GM21723 (cell line): ENCODE measurements around the gene KCNG2.

Source experiments
- ATAC-seq: cut with Tn5 transposase; IDR thresholded peaks from one replicate; pipeline ENCODE4 v1.9.1; 2021; ENCODE audit warnings: mild to moderate bottlenecking, moderate library complexity; ENCODE audit not compliant: unreplicated experiment

Gene KCNG2

GRCh38 chr18:79798346-79798998, 734 bp downstream of the KCNG2 start:
- ATAC-seq, result no peak

GRCh38 chr18:79798999-79799370, 1.2 kb downstream of the KCNG2 start:
- ATAC-seq, result no peak

- ATAC-seq, result no peak
These were observed 2.1 kb downstream of the KCNG2 start for GRCh38 chr18:79799619-79800370.

GRCh38 chr18:79800371-79801180, 2.8 kb downstream of the KCNG2 start:
- no peak for ATAC-seq

GRCh38 chr18:79801217-79801616, 3.5 kb downstream of the KCNG2 start:
- ATAC-seq, result no peak

- ATAC-seq, result no peak
These were observed 3.9 kb downstream of the KCNG2 start for GRCh38 chr18:79801641-79802040.

GRCh38 chr18:79802298-79802697, 4.6 kb downstream of the KCNG2 start:
- ATAC-seq, result no peak

GRCh38 chr18:79803611-79804051, 5.9 kb downstream of the KCNG2 start:
- ATAC-seq, result no peak

- no peak for ATAC-seq
These were observed 6.5 kb downstream of the KCNG2 start for GRCh38 chr18:79804130-79804787.

GRCh38 chr18:79805211-79805887, 7.6 kb downstream of the KCNG2 start:
- ATAC-seq, result no peak

GRCh38 chr18:79805926-79806487, 8.3 kb downstream of the KCNG2 start:
- no peak for ATAC-seq

- no peak for ATAC-seq
These were observed 9.5 kb downstream of the KCNG2 start for GRCh38 chr18:79806976-79807841.

GRCh38 chr18:79809482-79810192, 11.9 kb downstream of the KCNG2 start:
- ATAC-seq, result no peak

GRCh38 chr18:79812052-79812451, 14.3 kb downstream of the KCNG2 start:
- ATAC-seq, result no peak

- ATAC-seq, result no peak
These were observed 16.6 kb downstream of the KCNG2 start for GRCh38 chr18:79814373-79814772.

- ATAC-seq, result no peak
These were observed 17.9 kb downstream of the KCNG2 start for GRCh38 chr18:79815657-79816056.

GRCh38 chr18:79816092-79816491, 18.4 kb downstream of the KCNG2 start:
- no peak for ATAC-seq

GRCh38 chr18:79816981-79817606, 19.4 kb downstream of the KCNG2 start:
- ATAC-seq, result no peak
